ENCODE results near the gene MIEF2.
"Not testable (repeated sequence)": the region's sequence is repeated elsewhere in the genome, so short reads cannot be mapped to it uniquely, and the experiment has no call there.

MIEF2 gene

GRCh38 chr17:18300725-18301480, 40.4 kb downstream of the MIEF2 start:
- no peak for DNase-seq

GRCh38 chr17:18303206-18303605, 42.7 kb downstream of the MIEF2 start:
- DNase-seq, result not testable (repeated sequence)

DNA sequence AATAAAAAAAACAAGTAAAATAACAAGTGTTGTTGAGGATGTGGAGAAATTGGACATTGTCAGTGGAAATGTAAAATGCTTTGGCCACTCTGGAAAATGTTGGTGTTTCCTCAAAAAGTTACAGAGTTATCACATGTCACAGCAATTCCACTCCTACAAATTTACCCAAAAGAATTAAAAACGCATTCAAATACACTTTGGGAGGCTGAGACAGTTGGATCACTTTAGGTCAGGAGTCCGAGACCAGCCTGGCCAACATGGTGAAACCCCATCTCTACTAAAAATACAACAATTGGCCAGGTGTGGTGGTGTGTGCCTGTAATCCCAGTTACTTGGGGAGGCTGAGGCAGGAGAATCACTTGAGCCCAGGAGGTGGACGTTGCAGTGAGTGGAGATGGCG, 48.7 kb downstream of the MIEF2 start:
- DNase-seq, result no peak

DNA sequence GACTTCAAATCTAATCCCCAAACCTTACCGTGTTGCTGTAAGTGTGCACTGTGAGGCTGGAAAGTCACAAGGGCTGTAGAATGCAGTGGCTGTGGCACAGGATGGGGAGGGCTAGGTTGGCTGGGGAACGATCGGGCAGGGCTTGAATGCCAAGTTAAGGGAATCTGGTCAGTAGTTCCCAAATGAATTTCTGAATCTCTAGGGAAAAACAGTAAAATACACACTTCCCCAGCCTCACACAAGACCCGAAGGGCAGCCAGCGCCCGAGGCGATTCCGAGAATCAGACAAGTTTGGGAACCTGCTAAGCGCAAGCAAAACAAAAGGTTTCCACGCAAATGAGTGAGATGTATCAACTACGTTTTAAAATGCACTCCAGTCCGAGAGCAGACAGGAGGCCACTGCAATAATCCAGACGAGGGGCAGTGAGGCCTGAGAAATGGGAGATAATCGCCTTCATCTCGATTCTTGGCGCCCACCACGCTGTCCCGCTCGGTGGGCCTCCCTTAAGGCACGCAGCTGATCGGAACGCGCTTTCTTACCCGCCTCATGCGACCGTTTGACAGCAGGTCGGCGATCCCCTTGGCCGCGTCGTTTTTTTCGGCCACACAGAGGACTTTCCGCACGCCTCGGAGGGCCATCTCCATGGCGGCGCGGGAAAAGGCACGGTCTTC, 53.7 kb downstream of the MIEF2 start:
- DNase-seq, result no peak

GRCh38 chr17:18314731-18315561, 54.5 kb downstream of the MIEF2 start, which contains the start of the genes SMCR8 and TOP3A:
TSS of gene SMCR8 (plus strand) at chr17:18315293. CDS start at chr17:18315790, 497 bp downstream.
TSS of gene TOP3A (minus strand) at chr17:18314994. CDS start at chr17:18314778, 216 bp downstream.
- DNase-seq, result peak; percentile 82 to 94

- DNase-seq, result no peak
Observed at GRCh38 chr17:18315562-18315922, 55.1 kb downstream of the MIEF2 start.

DNA sequence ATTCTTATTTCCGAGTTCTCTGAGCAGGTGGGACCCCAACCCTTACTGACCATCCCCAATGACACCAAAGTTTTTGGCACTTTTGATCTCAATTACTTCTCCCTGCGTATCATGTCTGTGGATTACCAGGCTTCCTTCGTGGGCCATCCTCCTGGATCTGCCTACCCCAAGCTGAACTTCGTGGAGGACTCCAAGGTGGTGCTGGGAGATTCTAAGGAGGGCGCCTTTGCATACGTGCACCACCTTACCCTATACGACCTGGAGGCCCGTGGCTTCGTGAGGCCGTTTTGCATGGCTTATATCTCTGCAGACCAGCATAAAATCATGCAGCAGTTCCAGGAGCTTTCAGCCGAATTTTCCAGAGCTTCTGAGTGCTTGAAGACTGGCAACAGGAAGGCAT, 55.5 kb downstream of the MIEF2 start:
- no peak for DNase-seq

All from NCI-H2081 (cell line).